SH-SY5Y (cell line): ENCODE data around the gene TMEM87A.

Experiments
- GATA2 ChIP-seq: IDR thresholded peaks from 2 replicates; pipeline ENCODE4 v1.6.1; 2011; ENCODE audit warnings: mild to moderate bottlenecking, low read depth, low read length
- GATA3 ChIP-seq: IDR thresholded peaks from 2 replicates; pipeline ENCODE4 v1.6.1; 2011; ENCODE audit warnings: low read depth, mild to moderate bottlenecking, low read length, moderate library complexity

DNA sequence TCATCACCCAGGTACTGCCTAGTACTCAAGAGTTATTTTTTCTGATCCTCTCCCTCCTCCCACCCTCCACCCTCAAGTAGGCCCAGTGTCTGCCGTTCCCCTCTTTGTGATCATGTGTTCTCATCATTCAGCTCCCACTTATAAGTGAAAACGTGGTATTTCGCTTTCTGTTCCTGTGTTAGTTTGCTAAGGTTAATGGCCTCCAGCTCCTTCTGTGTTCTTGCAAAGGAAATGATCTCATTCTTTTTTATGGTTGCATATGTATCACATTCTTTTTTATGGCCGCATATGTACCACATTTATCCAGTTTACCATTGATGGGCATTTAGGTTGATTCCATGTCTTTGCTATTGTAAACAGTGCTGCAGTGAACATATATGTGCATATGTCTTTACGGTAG lies 8.4 kb downstream of the TMEM87A start:
- TF ChIP-seq GATA2: no peak
- TF ChIP-seq GATA3: no peak
